ENCODE results near the gene ZNF398.

Gene ZNF398

GRCh38 chr7:149147752-149148653, 750 bp downstream of the ZNF398 start (continued):
- TF ChIP-seq ZBTB26 (tag by site-specific recombination; optimal IDR thresholded peaks at IDR 0.05): peak; percentile 99
- TF ChIP-seq ZNF24 (tag by site-specific recombination; IDR thresholded peaks at IDR 0.05): no peak
- no peak for TF ChIP-seq HOXA7 (CRISPR knock-in tag; IDR thresholded peaks at IDR 0.05; ENCODE audit: borderline replicate concordance)
- TF ChIP-seq ZNF843 (tag by site-specific recombination; IDR thresholded peaks at IDR 0.05): 0 out of 2 replicates have a peak, but pooled peaks have one; percentile 40
- TF ChIP-seq KLF9 (tag by site-specific recombination; IDR thresholded peaks at IDR 0.05; ENCODE audit: low read depth): peak; percentile 74
- TF ChIP-seq KLF7 (tag by site-specific recombination; IDR thresholded peaks at IDR 0.05; ENCODE audit: borderline replicate concordance): no peak
- no peak for TF ChIP-seq SCRT1 (tag by site-specific recombination; IDR thresholded peaks at IDR 0.05; ENCODE audit: borderline replicate concordance)
- TF ChIP-seq ZNF664 (tag by site-specific recombination; IDR thresholded peaks at IDR 0.05): no peak
- TF ChIP-seq CTCF (tag by site-specific recombination; IDR thresholded peaks at IDR 0.05): peak; percentile 66
- no peak for TF ChIP-seq MZF1 (tag by site-specific recombination; IDR thresholded peaks at IDR 0.05; ENCODE audit: borderline replicate concordance)
- TF ChIP-seq ZNF704 (tag by site-specific recombination; IDR thresholded peaks at IDR 0.05): no peak
- TF ChIP-seq ZNF707 (tag by site-specific recombination; IDR thresholded peaks at IDR 0.05): no peak
- no peak for TF ChIP-seq ZNF555 (tag by site-specific recombination; conservative IDR thresholded peaks at IDR 0.05)
- TF ChIP-seq ZNF10 (tag by site-specific recombination; IDR thresholded peaks at IDR 0.05): 0 out of 2 replicates have a peak, but pooled peaks have one; percentile 24
- no peak for TF ChIP-seq ZBTB7A (tag by site-specific recombination; IDR thresholded peaks at IDR 0.05; ENCODE audit: low read depth)
- no peak for TF ChIP-seq ZNF518A (tag by site-specific recombination; conservative IDR thresholded peaks at IDR 0.05; ENCODE audit: low read depth)
- no peak for TF ChIP-seq PRDM4 (tag by site-specific recombination; IDR thresholded peaks at IDR 0.05)
- TF ChIP-seq KLF8 (tag by site-specific recombination; IDR thresholded peaks at IDR 0.05): no peak; the same call in 1 of the 2 replicates
- TF ChIP-seq ZNF692 (tag by site-specific recombination; IDR thresholded peaks at IDR 0.05): peak; percentile 25; the same call in 1 of the 2 replicates
- TF ChIP-seq KLF1 (tag by site-specific recombination; IDR thresholded peaks at IDR 0.05): peak; percentile 17; the same call in 1 of the 2 replicates
- no peak for TF ChIP-seq ZNF19 (tag by site-specific recombination; IDR thresholded peaks at IDR 0.05; ENCODE audit: low read depth)
- TF ChIP-seq ZNF354C (tag by site-specific recombination; IDR thresholded peaks at IDR 0.05; ENCODE audit: borderline replicate concordance, low read depth): no peak
- no peak for TF ChIP-seq PRDM6 (tag by site-specific recombination; IDR thresholded peaks at IDR 0.05)

All from HEK293 (cell line).